GM23248 (cell line): Measurements from ENCODE around the gene DNAJB8. TPM values are rescaled to one million over a fixed set of nuclear protein-coding genes. Genes with fewer than 3 reads are reported as not detected.
A peak's percentile ranks its signal among the peaks of the same experiment; 100 is the strongest.

ENCODE experiments used
- DNase-seq: peaks from one replicate; pipeline ENCODE4 v3.0.0-alpha.2; 2015
- H2AFZ ChIP-seq: fragments of 200-600 bp; sonication (generic); 2 replicates; pipeline ENCODE4 v1.6.1; 2016; ENCODE audit warnings: antibody characterized with exemption
- H3F3A ChIP-seq: fragments of 200-600 bp; sonication (generic); 2 replicates; pipeline ENCODE4 v1.6.1; 2016; ENCODE audit warnings: mild to moderate bottlenecking, antibody characterized with exemption, mixed run types; ENCODE audit not compliant: insufficient read depth
- H3K27ac ChIP-seq: fragments of 200-600 bp; sonication (generic); 2 replicates; pipeline ENCODE4 v1.5.1; 2016; ENCODE audit warnings: mild to moderate bottlenecking
- H3K27me3 ChIP-seq: fragments of 200-600 bp; sonication (generic); replicated peaks from 2 replicates; pipeline ENCODE4 v1.6.1; 2016; ENCODE audit warnings: mild to moderate bottlenecking; ENCODE audit not compliant: insufficient read depth
- H3K36me3 ChIP-seq: fragments of 200-600 bp; sonication (generic); 2 replicates; pipeline ENCODE4 v1.6.1; 2016; ENCODE audit warnings: low read depth, mild to moderate bottlenecking
- H3K4me1 ChIP-seq: fragments of 200-600 bp; sonication (generic); 2 replicates; pipeline ENCODE4 v1.6.1; 2016; ENCODE audit warnings: mild to moderate bottlenecking; ENCODE audit not compliant: insufficient read depth
- H3K4me2 ChIP-seq: fragments of 200-600 bp; sonication (generic); one replicate; pipeline ENCODE4 v1.6.1; 2016; ENCODE audit warnings: mild to moderate bottlenecking; ENCODE audit not compliant: unreplicated experiment
- H3K4me3 ChIP-seq: fragments of 200-600 bp; sonication (generic); 2 replicates; pipeline ENCODE4 v1.5.1; 2016; ENCODE audit warnings: mild to moderate bottlenecking
- H3K79me2 ChIP-seq: fragments of 200-600 bp; sonication (generic); 2 replicates; pipeline ENCODE4 v1.6.1; 2016; ENCODE audit warnings: mild to moderate bottlenecking; ENCODE audit not compliant: insufficient read depth
- H3K9ac ChIP-seq: fragments of 200-600 bp; sonication (generic); 2 replicates; pipeline ENCODE4 v1.6.1; 2016; ENCODE audit warnings: mild to moderate bottlenecking
- H3K9me2 ChIP-seq: fragments of 200-600 bp; sonication (generic); 2 replicates; pipeline ENCODE4 v1.6.1; 2016; ENCODE audit warnings: mixed run types, mild to moderate bottlenecking, moderate library complexity; ENCODE audit not compliant: insufficient read depth
- H3K9me3 ChIP-seq: fragments of 200-600 bp; sonication (generic); one replicate; pipeline ENCODE4 v1.6.1; 2017; ENCODE audit warnings: low read depth
- H4K20me1 ChIP-seq: fragments of 200-600 bp; sonication (generic); 2 replicates; pipeline ENCODE4 v1.6.0; 2016; ENCODE audit not compliant: insufficient read depth
- EZH2 ChIP-seq: fragments of 200-600 bp; sonication (generic); IDR thresholded peaks from 2 replicates; pipeline ENCODE4 v1.6.1; 2018; ENCODE audit warnings: antibody characterized with exemption, mild to moderate bottlenecking; ENCODE audit not compliant: insufficient read depth, poor library complexity, severe bottlenecking
- EZH2phosphoT487 ChIP-seq: fragments of 200-600 bp; sonication (generic); IDR thresholded peaks from 2 replicates; pipeline ENCODE4 v1.6.1; 2018; ENCODE audit warnings: antibody characterized with exemption, moderate library complexity, mild to moderate bottlenecking, low read depth; ENCODE audit not compliant: insufficient read depth
- WGBS, 2 experiments: methylation state at CpG; one replicate each; pipeline ENCODE4 v1.1.6; 2015 to 2017; ENCODE audit warnings: low lambda C conversion rate in 2 of 2, low coverage in 1 of 2; ENCODE audit errors: missing lambda C conversion rate in 2 of 2; 5-methylcytosine and 5-hydroxymethylcytosine counted together
- in situ Hi-C: fragments of 300-500 bp; cut with MboI; formaldehyde crosslinking; loops from 2 replicates; pipeline ENCODE4 v1.15.0; 2020
- polyA plus RNA-seq: library from polyadenylated mRNA; unstranded; fragments of >200 nt; fragmentation: Nextera tagmentation; extraction: Ambion mirVana; gene quantifications from 2 replicates; pipeline ENCODE4 v1.2.1, GENCODE V29; 2016
- total RNA-seq: library from RNA; depleted of rRNA; stranded (reverse); fragments of >200 nt; shearing (Covaris generic); gene quantifications from 2 replicates; pipeline ENCODE4 v1.2.3, GENCODE V29; 2014

The DNAJB8 gene
- total and polyA plus RNA-seq, 2 experiments from 2014 or later: not detected

DNA sequence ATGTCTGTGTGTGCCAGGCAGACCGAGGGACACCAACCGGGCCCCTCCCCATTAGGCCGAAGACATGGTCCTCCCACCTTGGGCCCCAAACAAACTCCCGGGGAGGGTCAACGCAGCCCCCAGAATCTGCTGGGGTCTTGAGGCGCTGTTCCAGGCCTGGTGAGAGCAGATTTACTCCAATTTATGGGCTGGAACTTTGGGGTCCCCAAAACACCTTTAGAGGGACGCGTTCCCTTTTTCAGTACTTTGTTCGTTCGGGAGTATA, 23.9 kb upstream of the DNAJB8 start:
- in situ Hi-C loops: no loop called here
- H3K27me3 ChIP-seq: no peaks in the 10 kb centered on the region
- H2AFZ ChIP-seq: 0 out of 2 replicates have a peak overlapping the region, but pooled peaks have one; percentile 75
- H3K4me1 ChIP-seq: peaks cover 3% of the 10 kb centered on the region; the same call in 1 of the 2 replicates
- H3K4me3 ChIP-seq: peak overlapping the region; percentile 90
- no peak for DNase-seq
- H3K36me3 ChIP-seq: no peaks in the 10 kb centered on the region
- WGBS, 2 experiments: 35% methylated on average over 10 of the region's 10 CpGs
- peak overlapping the region; percentile 94 for H3K9ac ChIP-seq
- no peaks in the 10 kb centered on the region for H3F3A ChIP-seq
- no peaks in the 10 kb centered on the region for H4K20me1 ChIP-seq
- no peak for TF ChIP-seq EZH2phosphoT487
- TF ChIP-seq EZH2: peak; percentile 38
- H3K27ac ChIP-seq: peak overlapping the region; percentile 88
- peak overlapping the region; percentile 85 for H3K4me2 ChIP-seq
- H3K9me3 ChIP-seq: no peaks in the 10 kb centered on the region
- peaks cover 95% of the 10 kb centered on the region for H3K79me2 ChIP-seq
- no peaks in the 10 kb centered on the region for H3K9me2 ChIP-seq

- peak overlapping the region; percentile 94 for H3K9ac ChIP-seq
- no peaks in the 10 kb centered on the region for H3K9me2 ChIP-seq
- no peaks in the 10 kb centered on the region for H3K36me3 ChIP-seq
- H3K4me2 ChIP-seq: peak overlapping the region; percentile 85
- H3F3A ChIP-seq: no peaks in the 10 kb centered on the region
- peaks cover 95% of the 10 kb centered on the region for H3K79me2 ChIP-seq
- H3K27me3 ChIP-seq: no peaks in the 10 kb centered on the region
- 13 to 19% methylated on average over 57 to 61 of the region's 61 CpGs for WGBS, 2 experiments
- H3K4me1 ChIP-seq: peaks cover 8% of the 10 kb centered on the region; the same call in 1 of the 2 replicates
- H2AFZ ChIP-seq: peak overlapping the region; percentile 75
- in situ Hi-C loops: no loop called here
- H3K9me3 ChIP-seq: no peaks in the 10 kb centered on the region
- peak; percentile 73 for DNase-seq
- H3K27ac ChIP-seq: peak overlapping the region; percentile 88
- peak overlapping the region; percentile 90 for H3K4me3 ChIP-seq
- no peak for TF ChIP-seq EZH2phosphoT487
- TF ChIP-seq EZH2: no peak
- no peaks in the 10 kb centered on the region for H4K20me1 ChIP-seq
Measured at GRCh38 chr3:128489927-128490649, 23.4 kb upstream of the DNAJB8 start.

DNA sequence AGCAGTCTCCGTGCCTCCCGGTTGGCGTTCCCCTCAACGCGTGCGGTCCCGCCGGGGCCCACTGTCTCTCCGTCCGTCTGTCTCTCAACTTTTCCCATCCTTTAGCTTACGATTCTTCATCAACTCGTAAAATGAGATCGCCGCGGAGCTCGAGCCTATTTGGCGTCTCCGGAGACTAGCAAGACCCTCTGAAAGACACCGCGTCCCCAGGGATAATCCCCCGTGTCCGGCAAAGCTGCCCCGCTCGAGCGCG, 22.9 kb upstream of the DNAJB8 start:
- H3F3A ChIP-seq: 0 out of 2 replicates have a peak, but pooled peaks cover 4% of the 10 kb centered on the region
- no peaks in the 10 kb centered on the region for H4K20me1 ChIP-seq
- TF ChIP-seq EZH2phosphoT487: no peak
- TF ChIP-seq EZH2: no peak
- peak overlapping the region; percentile 90 for H3K4me3 ChIP-seq
- 1% methylated on average over 26 of the region's 26 CpGs for WGBS, 2 experiments
- in situ Hi-C loops: no loop called here
- H3K9me3 ChIP-seq: no peaks in the 10 kb centered on the region
- H3K36me3 ChIP-seq: no peaks in the 10 kb centered on the region
- H3K9ac ChIP-seq: peak overlapping the region; percentile 94
- no peaks in the 10 kb centered on the region for H3K9me2 ChIP-seq
- peak overlapping the region; percentile 85 for H3K4me2 ChIP-seq
- H3K27me3 ChIP-seq: no peaks in the 10 kb centered on the region
- peak overlapping the region; percentile 88 for H3K27ac ChIP-seq
- H3K4me1 ChIP-seq: peaks cover 13% of the 10 kb centered on the region
- no peak for DNase-seq
- peaks cover 95% of the 10 kb centered on the region for H3K79me2 ChIP-seq
- peak overlapping the region; percentile 75 for H2AFZ ChIP-seq

- Histone ChIP-seq H3F3A (0 out of 2 replicates have a peak, but pooled peaks cover 9% of the 10 kb centered on the region), H3K9me2 (no peaks in the 10 kb centered on the region), H3K4me3 (peak overlapping the region; percentile 90), H3K36me3 (no peaks in the 10 kb centered on the region), H4K20me1 (no peaks in the 10 kb centered on the region), H3K27me3 (no peaks in the 10 kb centered on the region), H3K79me2 (peaks cover 96% of the 10 kb centered on the region), H3K27ac (peak overlapping the region; percentile 88), H3K9me3 (no peaks in the 10 kb centered on the region), H3K9ac (peak overlapping the region; percentile 94), H3K4me2 (peak overlapping the region; percentile 85), H3K4me1 (peaks cover 18% of the 10 kb centered on the region), H2AFZ (peak overlapping the region; percentile 75)
- peak; percentile 87 for DNase-seq
- in situ Hi-C loops: no loop called here
- 2% methylated on average over 44 to 54 of the region's 71 CpGs for WGBS, 2 experiments
- TF ChIP-seq EZH2phosphoT487 (no peak), EZH2 (no peak)
Measured at GRCh38 chr3:128488991-128489673, 22.4 kb upstream of the DNAJB8 start.
